ENCODE results near the gene SERPINI1. TPM values are rescaled to one million over a fixed set of nuclear protein-coding genes. Genes with fewer than 3 reads are reported as not detected.
A peak's percentile ranks its signal among the peaks of the same experiment; 100 is the strongest.

SERPINI1 gene
- total and polyA plus RNA-seq, 9 of the 15 experiments (the other 6 are each of a cell fraction or from before 2014, with no cell fraction given) = 1.6 to 9.9 (median 3.5) TPM

GRCh38 chr3:167734498-167735232 is 856 bp upstream of the SERPINI1 start, which contains the start of gene PDCD10 (continued):
- TF ChIP-seq NCOA4 (IDR thresholded peaks at IDR 0.05; ENCODE audit: partially characterized antibody) = no peak
- no peak for TF ChIP-seq HSF4 (CRISPR knock-in tag; IDR thresholded peaks at IDR 0.05; ENCODE audit: borderline replicate concordance)
- TF ChIP-seq BMI1 (IDR thresholded peaks at IDR 0.05; ENCODE audit: low read length) = no peak
- TF ChIP-seq CBX2 (IDR thresholded peaks at IDR 0.05; ENCODE audit: insufficient read depth, low read length, poor library complexity, severe bottlenecking) = no peak
- no peak for TF ChIP-seq MED1 (CRISPR knock-in tag; IDR thresholded peaks at IDR 0.05; ENCODE audit: borderline replicate concordance)
- no peak for TF ChIP-seq GTF2A2 (tag; IDR thresholded peaks at IDR 0.05)
- TF ChIP-seq, protein P1, sequence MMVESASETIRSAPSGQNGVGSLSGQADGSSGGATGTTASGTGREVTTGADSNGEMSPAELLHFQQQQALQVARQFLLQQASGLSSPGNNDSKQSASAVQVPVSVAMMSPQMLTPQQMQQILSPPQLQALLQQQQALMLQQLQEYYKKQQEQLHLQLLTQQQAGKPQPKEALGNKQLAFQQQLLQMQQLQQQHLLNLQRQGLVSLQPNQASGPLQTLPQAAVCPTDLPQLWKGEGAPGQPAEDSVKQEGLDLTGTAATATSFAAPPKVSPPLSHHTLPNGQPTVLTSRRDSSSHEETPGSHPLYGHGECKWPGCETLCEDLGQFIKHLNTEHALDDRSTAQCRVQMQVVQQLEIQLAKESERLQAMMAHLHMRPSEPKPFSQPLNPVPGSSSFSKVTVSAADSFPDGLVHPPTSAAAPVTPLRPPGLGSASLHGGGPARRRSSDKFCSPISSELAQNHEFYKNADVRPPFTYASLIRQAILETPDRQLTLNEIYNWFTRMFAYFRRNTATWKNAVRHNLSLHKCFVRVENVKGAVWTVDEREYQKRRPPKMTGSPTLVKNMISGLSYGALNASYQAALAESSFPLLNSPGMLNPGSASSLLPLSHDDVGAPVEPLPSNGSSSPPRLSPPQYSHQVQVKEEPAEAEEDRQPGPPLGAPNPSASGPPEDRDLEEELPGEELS (CRISPR knock-in tag; IDR thresholded peaks at IDR 0.05; ENCODE audit: borderline replicate concordance) = no peak; the same call in 1 of the 2 replicates
- TF ChIP-seq L3MBTL2 (IDR thresholded peaks at IDR 0.05) = peak; percentile 57
- TF ChIP-seq RBM34 (IDR thresholded peaks at IDR 0.05; ENCODE audit: borderline replicate concordance, insufficient read depth, low read length) = no peak
- TF ChIP-seq, protein P2, sequence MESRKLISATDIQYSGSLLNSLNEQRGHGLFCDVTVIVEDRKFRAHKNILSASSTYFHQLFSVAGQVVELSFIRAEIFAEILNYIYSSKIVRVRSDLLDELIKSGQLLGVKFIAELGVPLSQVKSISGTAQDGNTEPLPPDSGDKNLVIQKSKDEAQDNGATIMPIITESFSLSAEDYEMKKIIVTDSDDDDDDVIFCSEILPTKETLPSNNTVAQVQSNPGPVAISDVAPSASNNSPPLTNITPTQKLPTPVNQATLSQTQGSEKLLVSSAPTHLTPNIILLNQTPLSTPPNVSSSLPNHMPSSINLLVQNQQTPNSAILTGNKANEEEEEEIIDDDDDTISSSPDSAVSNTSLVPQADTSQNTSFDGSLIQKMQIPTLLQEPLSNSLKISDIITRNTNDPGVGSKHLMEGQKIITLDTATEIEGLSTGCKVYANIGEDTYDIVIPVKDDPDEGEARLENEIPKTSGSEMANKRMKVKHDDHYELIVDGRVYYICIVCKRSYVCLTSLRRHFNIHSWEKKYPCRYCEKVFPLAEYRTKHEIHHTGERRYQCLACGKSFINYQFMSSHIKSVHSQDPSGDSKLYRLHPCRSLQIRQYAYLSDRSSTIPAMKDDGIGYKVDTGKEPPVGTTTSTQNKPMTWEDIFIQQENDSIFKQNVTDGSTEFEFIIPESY (CRISPR knock-in tag; IDR thresholded peaks at IDR 0.05) = peak; percentile 59; the same call in 1 of the 2 replicates
- no peak for TF ChIP-seq DMBX1 (CRISPR knock-in tag; IDR thresholded peaks at IDR 0.05; ENCODE audit: borderline replicate concordance)
- TF ChIP-seq ARID1B (IDR thresholded peaks at IDR 0.05) = no peak
- no peak; the same call in 1 of the 2 replicates for TF ChIP-seq ZNF644 (tag; IDR thresholded peaks at IDR 0.05; ENCODE audit: low read depth)
- TF ChIP-seq BRD4 (IDR thresholded peaks at IDR 0.05) = no peak
- peak in 1 of 2 experiments; percentile 98 for TF ChIP-seq AFF1 (IDR thresholded peaks at IDR 0.05; ENCODE audit: low read depth in 1 of 2, partially characterized antibody in 2 of 2)
- peak; percentile 46 for TF ChIP-seq TOE1 (IDR thresholded peaks at IDR 0.05; ENCODE audit: borderline replicate concordance)
- TF ChIP-seq TOE1 (CRISPR knock-in tag; IDR thresholded peaks at IDR 0.05; ENCODE audit: borderline replicate concordance, low read depth) = no peak
- TF ChIP-seq YY1 (IDR thresholded peaks at IDR 0.05; ENCODE audit: borderline replicate concordance in 1 of 3, control insufficient read depth in 1 of 3, extremely low read depth in 1 of 3, insufficient read depth in 3 of 3, insufficient read length in 1 of 3, insufficient replicate concordance in 2 of 3, low read depth in 1 of 3, low read length in 2 of 3) = peak in 1 of 3 experiments; percentile 18

Data from K562 (cell line).